CD4-positive, alpha-beta memory T cell (primary cell): Measurements from ENCODE around the gene KRTAP6-3. TPM values are rescaled to one million over a fixed set of nuclear protein-coding genes. Genes with fewer than 3 reads are reported as not detected.

ENCODE experiments used
- CTCF ChIA-PET: fragments of 350-600 bp; sonication (Branson Sonifier 250); formaldehyde crosslinking; loops from one replicate; lab custom pipeline; 2021; ENCODE audit warnings: inconsistent platforms; ENCODE audit not compliant: partially characterized antibody; lab: Charles Lee
- POLR2A ChIA-PET: fragments of 350-600 bp; sonication (Branson Sonifier 250); formaldehyde crosslinking; loops from one replicate; lab custom pipeline; 2021; ENCODE audit not compliant: partially characterized antibody; lab: Charles Lee
- DNase-seq, 5 donors: peaks; one replicate each; pipeline versions ENCODE4 v3.0.0 to v3.0.0-alpha.2; 2020 to 2022; ENCODE audit warnings: mixed read lengths in 1 of 5
- H3K27ac ChIP-seq: one replicate; pipeline ENCODE4 v1.7.0; 2013; ENCODE audit warnings: low read depth, low read length
- H3K27me3 ChIP-seq: 2 replicates; pipeline ENCODE4 v1.7.0; 2013; ENCODE audit warnings: mild to moderate bottlenecking, low read length, moderate library complexity; ENCODE audit not compliant: insufficient read depth
- H3K36me3 ChIP-seq: 2 replicates; pipeline ENCODE4 v1.7.0; 2013; ENCODE audit warnings: mild to moderate bottlenecking, low read length, moderate library complexity; ENCODE audit not compliant: insufficient read depth
- H3K4me1 ChIP-seq: 2 replicates; pipeline ENCODE4 v1.7.0; 2013; ENCODE audit warnings: mild to moderate bottlenecking, low read length, moderate library complexity; ENCODE audit not compliant: insufficient read depth
- H3K4me3 ChIP-seq, 2 donors: one replicate each; pipeline ENCODE4 v1.7.0; 2013; ENCODE audit warnings: low read length in 2 of 2, mild to moderate bottlenecking in 1 of 2
- H3K9me3 ChIP-seq, 2 donors: one replicate each; pipeline ENCODE4 v1.7.0; 2013; ENCODE audit warnings: low read length in 2 of 2, control low read depth in 1 of 2; ENCODE audit not compliant: control insufficient read depth in 1 of 2
- H3K27ac Mint-ChIP-seq, 7 donors: one replicate each; pipeline ENCODE4 v1.8.0; 2020 to 2021; ENCODE audit warnings: mixed read lengths in 7 of 7, mild to moderate bottlenecking in 6 of 7, inconsistent platforms in 3 of 7, moderate library complexity in 3 of 7
- H3K27me3 Mint-ChIP-seq, 2 donors: one replicate each; pipeline ENCODE4 v1.8.0; 2020 to 2021; ENCODE audit warnings: mixed read lengths in 2 of 2
- H3K36me3 Mint-ChIP-seq, 2 donors: one replicate each; pipeline ENCODE4 v1.8.0; 2020 to 2021; ENCODE audit warnings: mixed read lengths in 2 of 2, inconsistent platforms in 1 of 2, mild to moderate bottlenecking in 1 of 2
- H3K4me1 Mint-ChIP-seq, 4 donors: one replicate each; pipeline ENCODE4 v1.8.0; 2020 to 2021; ENCODE audit warnings: mixed read lengths in 4 of 4, mild to moderate bottlenecking in 1 of 4
- H3K4me3 Mint-ChIP-seq, 8 donors: one replicate each; pipeline ENCODE4 v1.8.0; 2020 to 2021; ENCODE audit warnings: mixed read lengths in 8 of 8, mild to moderate bottlenecking in 7 of 8, moderate library complexity in 6 of 8, inconsistent platforms in 3 of 8
- H3K9me3 Mint-ChIP-seq, 8 donors: one replicate each; pipeline ENCODE4 v1.8.0; 2020 to 2021; ENCODE audit warnings: mixed read lengths in 8 of 8, mild to moderate bottlenecking in 5 of 8, inconsistent platforms in 3 of 8, moderate library complexity in 1 of 8
- intact Hi-C: fragments of 100-400 bp; cut with micrococcal nuclease; formaldehyde crosslinking; loops from one replicate; pipeline ENCODE4 v1.15.1; 2023
- polyA plus RNA-seq, 2 donors: library from polyadenylated mRNA; unstranded; fragments of 300-500 nt; fragmentation: Illumina TruSeq; gene quantifications; one replicate each; pipeline ENCODE4 v1.2.3, GENCODE V29; 2021
- total RNA-seq, 2 experiments: library from RNA; stranded (reverse); gene quantifications; one replicate each; pipeline ENCODE4 v1.2.3, GENCODE V29; 2021

Gene KRTAP6-3
- total and polyA plus RNA-seq, 4 experiments from 2014 or later, result not detected

GRCh38 chr21:30567617-30568016 lies 24.6 kb upstream of the KRTAP6-3 start:
- Histone ChIP-seq H3K27ac (no peak overlapping the region), H3K27me3 (no peaks in the 10 kb centered on the region), H3K36me3 (no peaks in the 10 kb centered on the region), H3K4me3 (no peak overlapping the region), H3K4me1 (no peaks in the 10 kb centered on the region), H3K9me3 (no peaks in the 10 kb centered on the region)
- Mint-ChIP-seq H3K36me3 (no peaks in the 10 kb centered on the region), H3K27me3 (peaks cover 0 to 3% of the 10 kb centered on the region in 2 donors), H3K4me1 (no peaks in the 10 kb centered on the region), H3K9me3 (no peaks in the 10 kb centered on the region), H3K27ac (no peak overlapping the region), H3K4me3 (no peak overlapping the region)
- intact Hi-C loops, result no loop called here
- ChIA-PET CTCF (no interaction called here), POLR2A (no interaction called here)
- DNase-seq, result no peak

GRCh38 chr21:30577766-30578165 lies 14.5 kb upstream of the KRTAP6-3 start:
- intact Hi-C loops, result no loop called here
- no peak overlapping the region for H3K27ac ChIP-seq
- no peaks in the 10 kb centered on the region for H3K36me3 Mint-ChIP-seq
- H3K4me3 ChIP-seq, result no peak overlapping the region
- ChIA-PET CTCF (no interaction called here), POLR2A (no interaction called here)
- H3K27ac Mint-ChIP-seq, result no peak overlapping the region
- H3K4me3 Mint-ChIP-seq, result no peak overlapping the region
- no peak for DNase-seq
- no peaks in the 10 kb centered on the region for H3K4me1 ChIP-seq
- H3K27me3 ChIP-seq, result no peaks in the 10 kb centered on the region
- no peaks in the 10 kb centered on the region for H3K36me3 ChIP-seq
- H3K27me3 Mint-ChIP-seq, result no peaks in the 10 kb centered on the region
- no peaks in the 10 kb centered on the region for H3K9me3 ChIP-seq
- H3K4me1 Mint-ChIP-seq, result no peaks in the 10 kb centered on the region
- H3K9me3 Mint-ChIP-seq, result peaks cover 0 to 2% (median 0%) of the 10 kb centered on the region in 8 donors

GRCh38 chr21:30579346-30579745 lies 12.9 kb upstream of the KRTAP6-3 start:
- Histone ChIP-seq H3K27ac (no peak overlapping the region), H3K36me3 (no peaks in the 10 kb centered on the region), H3K27me3 (no peaks in the 10 kb centered on the region), H3K4me3 (no peak overlapping the region), H3K9me3 (no peaks in the 10 kb centered on the region), H3K4me1 (no peaks in the 10 kb centered on the region)
- H3K36me3 Mint-ChIP-seq, result no peaks in the 10 kb centered on the region
- no peak overlapping the region for H3K27ac Mint-ChIP-seq
- ChIA-PET CTCF (no interaction called here), POLR2A (no interaction called here)
- H3K4me1 Mint-ChIP-seq, result no peaks in the 10 kb centered on the region
- H3K4me3 Mint-ChIP-seq, result no peak overlapping the region
- intact Hi-C loops, result no loop called here
- no peaks in the 10 kb centered on the region for H3K27me3 Mint-ChIP-seq
- peaks cover 0 to 2% (median 0%) of the 10 kb centered on the region in 8 donors for H3K9me3 Mint-ChIP-seq
- no peak for DNase-seq

GRCh38 chr21:30580132-30580531 lies 12.1 kb upstream of the KRTAP6-3 start:
- Mint-ChIP-seq H3K27me3 (peaks cover 0 to 2% of the 10 kb centered on the region in 2 donors), H3K27ac (no peak overlapping the region), H3K36me3 (no peaks in the 10 kb centered on the region), H3K4me1 (no peaks in the 10 kb centered on the region), H3K9me3 (peaks cover 0 to 2% (median 0%) of the 10 kb centered on the region in 8 donors), H3K4me3 (no peak overlapping the region)
- Histone ChIP-seq H3K4me1 (no peaks in the 10 kb centered on the region), H3K36me3 (no peaks in the 10 kb centered on the region), H3K27me3 (no peaks in the 10 kb centered on the region), H3K4me3 (no peak overlapping the region), H3K27ac (no peak overlapping the region), H3K9me3 (no peaks in the 10 kb centered on the region)
- ChIA-PET POLR2A (no interaction called here), CTCF (no interaction called here)
- DNase-seq, result no peak
- intact Hi-C loops, result no loop called here

- H3K9me3 Mint-ChIP-seq, result peaks cover 0 to 2% (median 0%) of the 10 kb centered on the region in 8 donors
- H3K27me3 ChIP-seq, result no peaks in the 10 kb centered on the region
- no peaks in the 10 kb centered on the region for H3K36me3 Mint-ChIP-seq
- DNase-seq, result no peak
- no peaks in the 10 kb centered on the region for H3K4me1 Mint-ChIP-seq
- POLR2A ChIA-PET, result no interaction called here
- no peaks in the 10 kb centered on the region for H3K9me3 ChIP-seq
- H3K4me1 ChIP-seq, result no peaks in the 10 kb centered on the region
- H3K27ac Mint-ChIP-seq, result no peak overlapping the region
- H3K36me3 ChIP-seq, result no peaks in the 10 kb centered on the region
- CTCF ChIA-PET, result no interaction called here
- no peak overlapping the region for H3K4me3 Mint-ChIP-seq
- H3K27me3 Mint-ChIP-seq, result peaks cover 0 to 3% of the 10 kb centered on the region in 2 donors
- H3K4me3 ChIP-seq, result no peak overlapping the region
- intact Hi-C loops, result no loop called here
- H3K27ac ChIP-seq, result no peak overlapping the region
Observed at GRCh38 chr21:30582870-30583269, 9.4 kb upstream of the KRTAP6-3 start.

DNA sequence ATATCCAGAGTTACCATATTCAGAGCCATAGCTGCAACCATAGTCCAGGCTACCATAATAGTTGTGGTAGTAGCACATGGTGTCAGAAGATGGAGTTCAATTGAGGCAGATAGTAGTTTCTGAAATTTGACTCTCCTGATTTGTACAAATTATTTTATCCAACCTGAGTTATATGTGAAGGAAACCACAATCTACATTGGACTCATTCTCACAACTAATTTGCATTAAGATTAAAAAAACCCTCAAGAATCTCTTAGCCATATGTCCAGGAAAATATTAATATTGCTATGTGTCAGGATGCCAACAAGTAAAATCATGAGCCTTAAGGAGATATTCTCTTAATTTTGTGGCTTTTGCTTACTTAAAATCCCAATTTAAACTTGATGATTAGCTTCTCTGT lies 1.9 kb upstream of the KRTAP6-3 start, which contains the start of gene KRTAP22-2:
KRTAP22-2 (minus strand) TSS at position 101 of the 400 bp plus-strand sequence.
- no peaks in the 10 kb centered on the region for H3K36me3 ChIP-seq
- no peaks in the 10 kb centered on the region for H3K4me1 Mint-ChIP-seq
- no peaks in the 10 kb centered on the region for H3K9me3 Mint-ChIP-seq
- DNase-seq, result no peak
- H3K4me3 Mint-ChIP-seq, result no peak within 1 kb of the TSS
- H3K36me3 Mint-ChIP-seq, result no peaks in the 10 kb centered on the region
- no peaks in the 10 kb centered on the region for H3K27me3 ChIP-seq
- no peak within 1 kb of the TSS for H3K4me3 ChIP-seq
- H3K27me3 Mint-ChIP-seq, result no peaks in the 10 kb centered on the region
- H3K27ac Mint-ChIP-seq, result no peak within 1 kb of the TSS
- CTCF ChIA-PET, result no interaction called here
- intact Hi-C loops, result no loop called here
- H3K27ac ChIP-seq, result no peak within 1 kb of the TSS
- no peaks in the 10 kb centered on the region for H3K4me1 ChIP-seq
- POLR2A ChIA-PET, result no interaction called here
- no peaks in the 10 kb centered on the region for H3K9me3 ChIP-seq

DNA sequence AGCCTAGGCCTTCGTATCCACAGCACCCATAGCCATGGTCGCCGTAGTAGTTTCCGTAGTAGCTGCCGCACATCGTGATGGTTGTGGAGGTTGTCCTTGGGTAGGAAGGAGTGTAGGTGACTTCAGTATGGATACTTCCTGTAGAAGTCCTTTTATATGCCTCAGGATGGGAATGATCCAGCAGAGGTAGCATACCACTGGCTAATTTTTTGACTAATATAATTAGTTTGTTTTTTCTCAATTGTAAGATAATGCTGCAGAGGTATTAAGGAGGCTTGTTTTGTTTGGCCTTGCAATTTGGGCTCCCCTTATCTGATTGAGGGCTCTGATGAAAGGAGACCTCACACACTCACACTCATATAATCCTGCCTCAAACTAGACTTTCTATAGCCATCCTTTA lies 6.6 kb downstream of the KRTAP6-3 start, which contains the start of gene KRTAP6-2:
KRTAP6-2 (minus strand) TSS at position 101 of the 400 bp plus-strand sequence; CDS start at position 73, 28 bp downstream.
- Mint-ChIP-seq H3K36me3 (no peaks in the 10 kb centered on the region), H3K9me3 (peaks cover 0 to 14% (median 3%) of the 10 kb centered on the region in 8 donors), H3K27me3 (no peaks in the 10 kb centered on the region), H3K4me3 (no peak within 1 kb of the TSS), H3K4me1 (no peaks in the 10 kb centered on the region), H3K27ac (no peak within 1 kb of the TSS)
- intact Hi-C loops, result no loop called here
- H3K4me3 ChIP-seq, result no peak within 1 kb of the TSS
- H3K36me3 ChIP-seq, result no peaks in the 10 kb centered on the region
- H3K27me3 ChIP-seq, result no peaks in the 10 kb centered on the region
- no peak for DNase-seq
- no peaks in the 10 kb centered on the region for H3K9me3 ChIP-seq
- no peak within 1 kb of the TSS for H3K27ac ChIP-seq
- ChIA-PET CTCF (no interaction called here), POLR2A (no interaction called here)
- H3K4me1 ChIP-seq, result no peaks in the 10 kb centered on the region

- no peaks in the 10 kb centered on the region for H3K4me1 Mint-ChIP-seq
- no peaks in the 10 kb centered on the region for H3K4me1 ChIP-seq
- peak within 1 kb of the TSS in 1 of 7 donors; percentile 29 for H3K27ac Mint-ChIP-seq
- H3K36me3 ChIP-seq, result no peaks in the 10 kb centered on the region
- H3K4me3 ChIP-seq, result no peak within 1 kb of the TSS
- intact Hi-C loops, result no loop called here
- H3K27me3 Mint-ChIP-seq, result no peaks in the 10 kb centered on the region
- H3K36me3 Mint-ChIP-seq, result no peaks in the 10 kb centered on the region
- H3K4me3 Mint-ChIP-seq, result no peak within 1 kb of the TSS
- ChIA-PET CTCF (no interaction called here), POLR2A (no interaction called here)
- H3K27me3 ChIP-seq, result no peaks in the 10 kb centered on the region
- DNase-seq, result no peak
- H3K9me3 Mint-ChIP-seq, result peaks cover 0 to 14% (median 3%) of the 10 kb centered on the region in 8 donors
- no peak within 1 kb of the TSS for H3K27ac ChIP-seq
- no peaks in the 10 kb centered on the region for H3K9me3 ChIP-seq
Observed at GRCh38 chr21:30600787-30601186, 8.5 kb downstream of the KRTAP6-3 start, which contains the start of gene KRTAP22-1. Gene KRTAP22-1 (plus strand): TSS chr21:30601087.
